Skin epidermis (tissue), 12 donors: ENCODE results near the gene ELFN1.

Experiments used
- H3K27ac ChIP-seq, 21 experiments: fragments of 200-600 bp; sonication (generic) in 11 of 21; one replicate each; pipeline ENCODE4 v1.5.0; 2020; ENCODE audit warnings: mild to moderate bottlenecking in 3 of 21, inconsistent platforms in 2 of 21, moderate library complexity in 2 of 21
- H3K4me3 ChIP-seq, 7 experiments: fragments of 200-600 bp; sonication (generic) in 2 of 7; one replicate each; pipeline ENCODE4 v1.5.0; 2020; ENCODE audit warnings: inconsistent platforms in 2 of 7, mild to moderate bottlenecking in 2 of 7, moderate library complexity in 1 of 7

The ELFN1 gene

DNA sequence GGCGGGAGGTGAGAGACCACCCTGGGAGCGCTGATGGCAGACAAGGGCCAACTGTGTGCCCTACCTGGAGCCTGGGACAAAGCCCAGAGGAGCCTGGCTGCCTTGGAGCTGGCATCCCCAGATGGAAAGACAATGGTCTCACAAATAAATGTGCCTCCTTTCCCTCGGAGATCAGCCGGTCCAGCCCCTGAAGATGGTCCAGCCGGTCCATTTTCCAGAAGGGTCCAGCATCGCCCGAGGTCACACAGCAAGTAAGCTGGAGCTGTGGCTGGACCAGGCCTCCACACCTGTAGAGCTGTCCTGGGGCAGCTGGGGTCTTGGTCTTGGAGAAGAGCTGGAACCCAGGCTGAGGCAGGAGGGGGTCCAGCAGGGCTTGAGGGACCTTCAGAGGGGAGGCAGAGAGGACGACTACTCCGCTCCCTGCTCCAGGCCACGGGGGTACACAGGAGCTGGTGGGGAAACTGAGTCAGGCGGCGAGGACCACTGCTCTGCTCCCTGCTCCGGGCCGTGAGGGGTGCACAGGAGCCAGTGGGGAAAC is 3.6 kb downstream of the ELFN1 start:
- H3K4me3 ChIP-seq = no peak overlapping the region

DNA sequence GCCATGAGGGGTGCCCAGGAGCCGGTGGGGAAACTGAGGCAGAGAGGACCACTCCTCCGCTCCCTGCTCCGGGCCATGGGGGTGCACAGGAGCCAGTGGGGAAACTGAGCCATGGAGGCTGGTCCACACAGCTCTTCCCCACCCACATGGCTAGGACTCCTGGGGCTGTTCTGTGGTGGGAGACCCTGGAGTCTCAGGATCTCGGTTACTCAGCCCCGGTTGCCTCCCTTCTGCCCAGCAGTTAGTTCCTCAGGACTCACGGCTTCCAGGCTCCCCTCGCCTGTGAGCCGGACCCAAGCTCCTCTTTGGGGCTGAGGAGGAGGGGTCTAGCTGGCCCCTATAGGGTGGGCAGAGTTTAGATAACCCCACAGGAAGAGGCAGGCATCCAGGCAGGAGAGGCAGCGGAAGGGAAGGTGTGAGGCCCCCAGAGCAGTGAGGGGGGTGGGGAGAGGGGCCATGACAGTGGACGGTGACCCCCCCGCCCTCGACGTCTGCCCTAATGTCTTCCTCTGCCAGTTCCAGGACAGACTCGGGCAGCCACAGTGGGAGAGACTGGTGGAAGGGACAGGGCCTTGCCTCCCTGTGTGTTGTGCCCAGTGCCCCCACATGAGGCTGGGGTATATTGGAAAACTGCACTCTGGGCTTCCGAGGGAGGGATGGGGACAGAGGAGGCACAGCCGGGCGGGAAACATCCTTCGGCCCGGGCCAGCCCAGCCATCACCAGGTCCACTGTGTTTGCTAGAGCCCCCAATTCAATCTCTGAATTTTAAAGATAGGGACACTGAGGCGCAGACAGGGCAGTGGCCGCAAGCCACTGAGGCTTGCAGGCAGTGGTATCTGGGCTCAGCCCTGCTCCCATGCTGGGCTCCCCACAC is 4.3 kb downstream of the ELFN1 start:
- no peak overlapping the region for H3K27ac ChIP-seq

More for the DNA sequence above, 3.6 kb downstream of the ELFN1 start:
- no peak overlapping the region for H3K27ac ChIP-seq

GRCh38 chr7:1675036-1675671 is 5.1 kb downstream of the ELFN1 start:
- Histone ChIP-seq H3K27ac (no peak overlapping the region), H3K4me3 (no peak overlapping the region)

More for the DNA sequence above, 4.3 kb downstream of the ELFN1 start:
- no peak overlapping the region for H3K4me3 ChIP-seq

DNA sequence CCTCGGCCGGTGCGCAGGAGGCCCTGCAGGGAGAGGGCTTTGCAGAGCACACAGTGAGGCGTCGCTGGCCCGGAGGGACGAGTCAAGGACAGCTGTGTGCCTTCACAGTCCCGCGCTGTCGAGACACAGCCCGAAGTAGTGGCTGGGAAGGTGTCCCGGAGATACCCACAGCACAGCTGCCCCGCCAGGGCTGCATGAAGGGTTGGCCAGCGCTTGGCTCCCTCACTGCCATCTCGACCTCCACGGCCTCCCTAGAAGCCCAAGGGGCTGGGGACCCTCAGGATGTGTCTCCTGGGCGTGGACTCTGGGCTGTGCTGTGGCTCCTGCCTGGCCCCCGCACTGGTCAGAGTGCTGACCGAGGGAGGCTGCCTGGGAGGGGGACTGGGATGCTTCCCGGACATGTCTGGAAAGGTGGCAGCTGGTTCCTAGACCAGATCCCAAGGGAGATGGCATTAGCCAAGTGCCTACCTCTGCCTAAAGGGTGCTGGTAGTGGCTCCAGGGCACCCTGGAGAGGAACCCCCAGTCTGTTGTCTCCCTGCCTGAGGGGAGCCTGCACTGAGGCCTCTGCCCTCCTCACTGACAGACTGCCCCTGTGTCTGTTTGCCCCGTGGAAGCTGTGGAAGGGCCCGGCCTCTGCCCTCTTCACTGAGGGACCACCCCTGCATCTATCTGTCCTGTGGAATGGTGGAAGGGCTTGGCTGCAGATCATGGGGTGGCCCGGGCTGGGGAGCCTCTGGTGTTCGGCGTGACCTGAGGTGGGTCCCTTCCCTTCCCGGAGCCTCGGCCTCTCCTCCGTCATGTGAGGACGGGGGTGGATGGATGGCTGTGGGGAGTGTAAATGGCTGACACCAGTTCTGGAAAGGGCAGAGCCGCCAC is 5.8 kb downstream of the ELFN1 start:
- Histone ChIP-seq H3K27ac (no peak overlapping the region), H3K4me3 (no peak overlapping the region)

DNA sequence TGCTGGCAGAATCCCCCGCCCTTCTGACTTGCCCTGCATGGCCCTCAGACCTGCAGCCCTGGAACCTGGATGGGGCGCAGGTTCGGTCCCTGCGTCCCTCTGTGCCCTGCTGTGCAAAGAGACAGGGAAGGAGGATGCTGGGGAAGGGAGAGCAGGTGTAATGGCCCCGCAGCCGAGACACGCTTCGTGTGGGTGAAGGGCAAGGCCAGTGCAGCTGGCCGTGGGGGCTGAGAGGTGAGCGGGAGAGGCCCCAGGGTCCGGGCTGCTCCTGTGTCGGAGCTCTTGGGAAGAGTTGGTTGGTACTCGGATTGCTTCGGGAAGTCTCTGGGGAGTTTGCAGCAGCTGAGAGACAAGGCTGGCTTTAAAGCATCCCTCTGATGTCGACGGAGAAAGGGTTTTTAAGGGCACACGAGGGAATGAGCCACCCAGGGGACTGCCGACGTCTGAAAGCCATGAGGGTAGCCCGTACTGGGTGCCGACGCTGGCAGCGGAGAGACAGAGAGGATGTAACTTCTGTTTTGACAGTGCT is 6.5 kb downstream of the ELFN1 start:
- no peak overlapping the region for H3K4me3 ChIP-seq
- no peak overlapping the region for H3K27ac ChIP-seq

DNA sequence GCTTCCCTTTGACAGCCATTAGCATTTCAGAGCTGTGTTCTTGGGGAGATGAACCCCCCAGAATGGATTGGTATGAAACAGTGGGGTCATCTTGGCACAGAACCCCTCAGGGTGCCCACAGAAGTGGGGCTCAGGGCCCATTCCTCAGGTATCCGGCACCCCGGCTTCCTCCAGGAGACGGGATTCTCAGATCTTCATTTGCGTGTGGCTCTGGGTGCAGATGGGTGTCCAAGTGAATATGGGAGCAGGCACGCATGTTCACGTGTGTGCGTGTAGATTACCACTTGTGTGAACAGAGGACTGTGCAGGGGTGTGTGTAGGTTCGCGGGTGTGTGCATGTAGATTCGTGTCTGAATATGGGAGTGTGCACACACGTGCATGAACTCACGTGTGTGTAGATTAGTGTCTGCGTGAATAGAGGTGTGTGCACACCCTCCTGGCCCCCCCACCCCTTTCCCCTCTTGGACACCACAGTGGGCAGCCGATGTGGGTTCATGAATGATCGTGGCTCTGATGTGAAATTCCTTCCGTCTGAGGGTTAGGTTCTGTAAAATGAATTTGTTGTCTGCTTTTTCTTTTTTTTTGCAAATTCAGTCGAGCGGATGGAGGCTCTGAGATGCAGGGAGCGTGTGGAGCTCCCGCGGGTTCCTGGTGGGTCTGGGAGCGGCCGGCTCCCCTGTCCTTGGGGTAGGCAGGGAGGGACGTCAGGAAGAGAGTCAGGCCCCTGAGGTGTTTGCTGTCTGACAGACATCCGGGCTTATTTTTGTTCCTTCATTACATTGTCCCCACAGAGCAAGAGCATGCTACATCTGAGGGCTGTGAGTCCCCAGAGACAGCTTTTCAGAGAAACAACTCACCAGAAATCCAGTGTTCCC is 7.4 kb downstream of the ELFN1 start:
- Histone ChIP-seq H3K27ac (no peak overlapping the region), H3K4me3 (no peak overlapping the region)

GRCh38 chr7:1678081-1678543 is 8.0 kb downstream of the ELFN1 start:
- H3K4me3 ChIP-seq = no peak overlapping the region

GRCh38 chr7:1678571-1679325 is 8.7 kb downstream of the ELFN1 start:
- Histone ChIP-seq H3K27ac (no peak overlapping the region), H3K4me3 (no peak overlapping the region)

More at GRCh38 chr7:1678081-1678543, 8.0 kb downstream of the ELFN1 start:
- H3K27ac ChIP-seq = no peak overlapping the region

DNA sequence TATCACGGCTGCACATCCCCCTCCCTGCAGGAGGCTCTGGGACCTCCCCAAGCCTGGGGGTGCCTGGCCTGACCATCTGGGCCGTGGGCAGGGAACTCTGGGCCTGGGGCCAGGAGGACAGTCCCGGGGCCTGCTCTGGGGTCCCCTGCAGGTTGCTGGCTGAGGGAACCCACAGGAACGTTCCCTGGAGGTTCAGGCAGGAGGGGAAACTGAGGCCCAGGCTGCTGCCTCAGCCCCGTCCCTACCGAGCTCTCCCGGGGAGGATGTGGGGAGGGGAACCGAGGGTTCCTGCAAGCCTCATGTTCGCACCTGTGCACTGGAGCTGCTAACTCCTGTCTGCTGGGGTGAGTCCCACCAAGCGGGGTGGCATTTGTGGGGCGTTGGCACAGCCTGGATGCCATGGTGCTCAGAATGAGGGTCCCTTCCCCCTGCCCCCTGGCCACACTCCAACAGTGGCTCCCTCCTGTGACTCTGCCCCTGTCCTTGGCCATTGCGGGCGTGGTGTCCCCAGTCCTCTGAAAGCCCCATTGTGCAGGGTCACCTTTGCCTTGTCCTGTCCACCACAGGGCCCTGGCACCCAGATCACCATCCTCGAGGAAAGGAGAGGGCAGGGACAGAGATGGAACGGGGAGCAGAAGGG is 9.4 kb downstream of the ELFN1 start:
- Histone ChIP-seq H3K27ac (no peak overlapping the region), H3K4me3 (no peak overlapping the region)

GRCh38 chr7:1679966-1680730 is 10.1 kb downstream of the ELFN1 start:
- Histone ChIP-seq H3K27ac (no peak overlapping the region), H3K4me3 (no peak overlapping the region)

GRCh38 chr7:1681581-1681980 is 11.5 kb downstream of the ELFN1 start:
- Histone ChIP-seq H3K27ac (no peak overlapping the region), H3K4me3 (no peak overlapping the region)

- H3K4me3 ChIP-seq = no peak overlapping the region
- no peak overlapping the region for H3K27ac ChIP-seq
These were observed 15.0 kb downstream of the ELFN1 start for GRCh38 chr7:1685000-1685624.

DNA sequence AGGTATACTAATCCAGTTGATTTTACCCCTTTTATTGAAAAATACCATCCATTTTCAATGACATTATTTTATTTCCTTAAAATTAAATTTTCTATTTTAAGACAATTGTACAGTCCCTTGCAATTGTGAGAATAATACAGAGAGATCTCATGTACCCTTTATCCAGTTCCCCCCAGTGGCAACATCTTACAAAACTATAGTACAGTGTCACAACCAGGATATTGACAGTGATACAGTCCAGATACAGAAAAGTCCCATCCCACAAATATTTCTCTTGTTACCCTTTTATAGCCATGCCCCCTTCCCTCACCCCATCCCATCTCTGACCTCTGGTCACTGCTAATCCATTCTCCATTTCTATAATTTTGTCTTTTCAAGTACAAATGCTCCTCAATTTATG is 18.5 kb downstream of the ELFN1 start:
- H3K27ac ChIP-seq = no peak overlapping the region

DNA sequence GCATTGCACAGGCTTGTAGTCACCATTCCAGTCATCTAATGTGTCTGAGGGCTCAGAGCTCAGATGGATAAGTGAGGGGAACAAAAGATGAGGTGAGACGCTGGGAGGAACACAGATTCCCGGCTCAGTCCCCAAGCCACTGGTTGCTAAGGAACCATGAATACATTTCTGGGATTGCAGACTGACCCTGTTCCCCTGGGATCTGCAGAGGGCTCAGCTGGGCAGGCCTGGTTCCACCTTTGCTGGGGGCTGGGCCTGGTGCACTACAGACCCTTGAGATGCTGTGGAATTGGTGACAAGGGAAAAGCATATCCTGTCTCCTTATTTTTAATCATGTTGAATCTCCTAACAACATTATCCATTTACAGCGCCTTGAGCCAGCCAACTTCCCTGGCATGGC is 19.2 kb downstream of the ELFN1 start:
- H3K27ac ChIP-seq = no peak overlapping the region
- no peak overlapping the region for H3K4me3 ChIP-seq

More for the DNA sequence above, 18.5 kb downstream of the ELFN1 start:
- no peak overlapping the region for H3K4me3 ChIP-seq

- H3K27ac ChIP-seq = no peak overlapping the region
- no peak overlapping the region for H3K4me3 ChIP-seq
These were observed 20.4 kb downstream of the ELFN1 start for GRCh38 chr7:1690359-1690958.

- no peak overlapping the region for H3K27ac ChIP-seq
- H3K4me3 ChIP-seq = no peak overlapping the region
These were observed 21.0 kb downstream of the ELFN1 start for GRCh38 chr7:1691096-1691495.
